ENCODE data around the gene GRXCR2. TPM values are rescaled to one million over a fixed set of nuclear protein-coding genes. Genes with fewer than 3 reads are reported as not detected.

Gene GRXCR2
- total RNA-seq, 1 donor from 2014 or later, result not detected

GRCh38 chr5:145825751-145826180 is 47.0 kb downstream of the GRXCR2 start:
- TF ChIP-seq EZH2phosphoT487 (IDR thresholded peaks at IDR 0.05) (no peak), EZH2 (IDR thresholded peaks at IDR 0.05) (no peak), CTCF (IDR thresholded peaks at IDR 0.05) (peak; percentile 78)
- Histone ChIP-seq H4K20me1 (ENCODE audit: low read depth) (no peaks in the 10 kb centered on the region), H3K27ac (no peak overlapping the region), H3K36me3 (no peaks in the 10 kb centered on the region), H3K4me3 (no peak overlapping the region), H3K9me3 (ENCODE audit: low read depth) (no peaks in the 10 kb centered on the region), H3F3A (ENCODE audit: low read depth) (no peaks in the 10 kb centered on the region), H3K4me1 (no peaks in the 10 kb centered on the region), H3K4me2 (no peak overlapping the region), H3K9ac (no peak overlapping the region), H3K27me3 (no peaks in the 10 kb centered on the region), H2AFZ (replicated peaks) (no peak overlapping the region), H3K79me2 (ENCODE audit: low read depth) (no peaks in the 10 kb centered on the region)
- H3K9me3 Mint-ChIP-seq, result no peaks in the 10 kb centered on the region
- no peaks in the 10 kb centered on the region for H3K36me3 Mint-ChIP-seq
- peak; percentile 59 for DNase-seq (ENCODE audit: low spot score)
- no peak overlapping the region for H3K4me3 Mint-ChIP-seq
- H3K27ac Mint-ChIP-seq, result no peak overlapping the region
- H3K4me1 Mint-ChIP-seq, result peaks cover 5% of the 10 kb centered on the region
- no peaks in the 10 kb centered on the region for H3K27me3 Mint-ChIP-seq (ENCODE audit: insufficient read depth, low read depth)

- no peak overlapping the region for H3K4me3 Mint-ChIP-seq
- Histone ChIP-seq H4K20me1 (ENCODE audit: low read depth) (no peaks in the 10 kb centered on the region), H3F3A (ENCODE audit: low read depth) (no peaks in the 10 kb centered on the region), H3K4me2 (no peak overlapping the region), H3K27me3 (no peaks in the 10 kb centered on the region), H3K4me3 (no peak overlapping the region), H3K36me3 (no peaks in the 10 kb centered on the region), H3K4me1 (no peaks in the 10 kb centered on the region), H2AFZ (replicated peaks) (no peak overlapping the region), H3K9me3 (ENCODE audit: low read depth) (no peaks in the 10 kb centered on the region), H3K9ac (no peak overlapping the region), H3K27ac (no peak overlapping the region), H3K79me2 (ENCODE audit: low read depth) (no peaks in the 10 kb centered on the region)
- no peaks in the 10 kb centered on the region for H3K36me3 Mint-ChIP-seq
- H3K27me3 Mint-ChIP-seq (ENCODE audit: insufficient read depth, low read depth), result no peaks in the 10 kb centered on the region
- peak overlapping the region; percentile 58 for H3K27ac Mint-ChIP-seq
- no peak for TF ChIP-seq CTCF (IDR thresholded peaks at IDR 0.05)
- no peak for TF ChIP-seq EZH2 (IDR thresholded peaks at IDR 0.05)
- TF ChIP-seq EZH2phosphoT487 (IDR thresholded peaks at IDR 0.05), result no peak
- H3K9me3 Mint-ChIP-seq, result no peaks in the 10 kb centered on the region
- no peak for DNase-seq (ENCODE audit: low spot score)
- H3K4me1 Mint-ChIP-seq, result peaks cover 5% of the 10 kb centered on the region
Observed at GRCh38 chr5:145824040-145824439, 48.8 kb downstream of the GRXCR2 start.

- no peaks in the 10 kb centered on the region for H3K27me3 Mint-ChIP-seq (ENCODE audit: insufficient read depth, low read depth)
- Histone ChIP-seq H3K27ac (no peak overlapping the region), H2AFZ (replicated peaks) (no peak overlapping the region), H3K9ac (no peak overlapping the region), H3K4me3 (no peak overlapping the region), H3K36me3 (no peaks in the 10 kb centered on the region), H3F3A (ENCODE audit: low read depth) (no peaks in the 10 kb centered on the region), H3K9me3 (ENCODE audit: low read depth) (no peaks in the 10 kb centered on the region), H3K27me3 (no peaks in the 10 kb centered on the region), H3K4me1 (no peaks in the 10 kb centered on the region), H4K20me1 (ENCODE audit: low read depth) (no peaks in the 10 kb centered on the region), H3K4me2 (no peak overlapping the region), H3K79me2 (ENCODE audit: low read depth) (no peaks in the 10 kb centered on the region)
- DNase-seq (ENCODE audit: low spot score), result no peak
- no peak overlapping the region for H3K27ac Mint-ChIP-seq
- no peak for TF ChIP-seq EZH2 (IDR thresholded peaks at IDR 0.05)
- TF ChIP-seq EZH2phosphoT487 (IDR thresholded peaks at IDR 0.05), result no peak
- no peak for TF ChIP-seq CTCF (IDR thresholded peaks at IDR 0.05)
- H3K36me3 Mint-ChIP-seq, result no peaks in the 10 kb centered on the region
- H3K4me3 Mint-ChIP-seq, result no peak overlapping the region
- H3K4me1 Mint-ChIP-seq, result no peaks in the 10 kb centered on the region
- no peaks in the 10 kb centered on the region for H3K9me3 Mint-ChIP-seq
Observed at GRCh38 chr5:145818604-145819003, 54.2 kb downstream of the GRXCR2 start.
